Bronchial epithelial cell (primary cell): ENCODE measurements around the gene MYCN. TPM values are rescaled to one million over a fixed set of nuclear protein-coding genes. Genes with fewer than 3 reads are reported as not detected.
"Not testable (repeated sequence)": the region's sequence is repeated elsewhere in the genome, so short reads cannot be mapped to it uniquely, and the experiment has no call there.

Experiments used
- DNase-seq: peaks from one replicate; pipeline ENCODE4 v3.0.0-alpha.2; 2010; ENCODE audit warnings: low read depth
- FAIRE-seq: peaks from 2 replicates; lab custom pipeline; 2011; peaks lifted over from hg19 to GRCh38; lab: Jason Lieb, UNC
- H3K27me3 ChIP-seq: 2 replicates; pipeline ENCODE4 v1.5.1; 2011; ENCODE audit warnings: low read length; ENCODE audit not compliant: control insufficient read depth, insufficient read depth
- H3K36me3 ChIP-seq: 2 replicates; pipeline ENCODE4 v1.5.1; 2011; ENCODE audit warnings: low read length; ENCODE audit not compliant: control insufficient read depth, insufficient read depth
- H3K4me3 ChIP-seq: 2 replicates; pipeline ENCODE4 v1.5.1; 2011; ENCODE audit warnings: mild to moderate bottlenecking, low read depth, low read length, control low read depth
- CTCF ChIP-seq: IDR thresholded peaks from 2 replicates; pipeline ENCODE4 v1.5.1; 2011; ENCODE audit warnings: mild to moderate bottlenecking, moderate library complexity, low read length, control low read depth, inconsistent platforms; ENCODE audit not compliant: insufficient read depth, severe bottlenecking
- total RNA-seq: library from RNA; depleted of rRNA; stranded (reverse); fragments of >200 nt; gene quantifications from 2 replicates; pipeline ENCODE4 v1.2.1, GENCODE V29; 2014

The MYCN gene
- total RNA-seq, 1 donor from 2014 or later = not detected

- Histone ChIP-seq H3K27me3 (no peaks in the 10 kb centered on the region), H3K36me3 (no peaks in the 10 kb centered on the region), H3K4me3 (no peak overlapping the region)
- DNase-seq (no peak), FAIRE-seq (no peak)
- no peak for TF ChIP-seq CTCF
Measured at GRCh38 chr2:15949126-15949525, 8.8 kb downstream of the MYCN start.

GRCh38 chr2:15949551-15949950, 9.2 kb downstream of the MYCN start:
- no peak for TF ChIP-seq CTCF
- Histone ChIP-seq H3K4me3 (no peak overlapping the region), H3K27me3 (no peaks in the 10 kb centered on the region), H3K36me3 (no peaks in the 10 kb centered on the region)
- DNase-seq = no peak
- no peak for FAIRE-seq

GRCh38 chr2:15950088-15950952, 10.0 kb downstream of the MYCN start:
- DNase-seq (no peak), FAIRE-seq (no peak)
- no peaks in the 10 kb centered on the region for H3K27me3 ChIP-seq

GRCh38 chr2:15951936-15952335, 11.6 kb downstream of the MYCN start:
- H3K4me3 ChIP-seq, DNase-seq, H3K27me3 ChIP-seq, FAIRE-seq, H3K36me3 ChIP-seq: not testable (repeated sequence)

More at GRCh38 chr2:15950088-15950952, 10.0 kb downstream of the MYCN start:
- Histone ChIP-seq H3K36me3 (no peaks in the 10 kb centered on the region), H3K4me3 (no peak overlapping the region)
- no peak for TF ChIP-seq CTCF

GRCh38 chr2:15952451-15953146, 12.2 kb downstream of the MYCN start:
- Histone ChIP-seq H3K36me3 (no peaks in the 10 kb centered on the region), H3K27me3 (no peaks in the 10 kb centered on the region), H3K4me3 (no peak overlapping the region)
- FAIRE-seq (no peak), DNase-seq (no peak)
- TF ChIP-seq CTCF = no peak

GRCh38 chr2:15953147-15953630, 12.8 kb downstream of the MYCN start:
- Histone ChIP-seq H3K4me3 (no peak overlapping the region), H3K36me3 (no peaks in the 10 kb centered on the region), H3K27me3 (no peaks in the 10 kb centered on the region)
- DNase-seq (no peak), FAIRE-seq (no peak)
- TF ChIP-seq CTCF = no peak
